HG02571 (cell line): Measurements from ENCODE around the gene CHMP5.
"Not testable (repeated sequence)": the region's sequence is repeated elsewhere in the genome, so short reads cannot be mapped to it uniquely, and the experiment has no call there.

ENCODE experiments used
- ATAC-seq: cut with Tn5 transposase; IDR thresholded peaks from one replicate; pipeline ENCODE4 v1.9.1; 2021; ENCODE audit warnings: mild to moderate bottlenecking, moderate library complexity; ENCODE audit not compliant: unreplicated experiment

CHMP5 gene

DNA sequence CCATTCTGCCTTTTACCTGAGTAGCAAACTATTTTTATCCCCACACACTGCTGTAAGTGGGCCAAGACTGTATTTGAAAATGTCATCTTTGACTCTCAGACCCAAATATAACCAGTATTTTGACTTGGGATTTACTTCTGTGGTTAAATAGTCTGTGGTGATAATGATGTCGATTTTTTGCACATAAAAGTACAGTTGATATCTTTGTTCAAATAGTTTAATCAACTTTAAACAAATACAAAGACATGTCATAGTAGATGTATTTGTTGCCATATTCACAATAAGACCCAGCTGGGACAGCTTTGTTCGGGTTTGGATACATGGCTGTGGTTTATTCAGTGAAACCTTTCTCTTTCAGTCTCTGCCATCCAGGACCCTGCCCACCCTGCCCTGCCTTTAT, 45.9 kb downstream of the CHMP5 start:
- ATAC-seq, result no peak

DNA sequence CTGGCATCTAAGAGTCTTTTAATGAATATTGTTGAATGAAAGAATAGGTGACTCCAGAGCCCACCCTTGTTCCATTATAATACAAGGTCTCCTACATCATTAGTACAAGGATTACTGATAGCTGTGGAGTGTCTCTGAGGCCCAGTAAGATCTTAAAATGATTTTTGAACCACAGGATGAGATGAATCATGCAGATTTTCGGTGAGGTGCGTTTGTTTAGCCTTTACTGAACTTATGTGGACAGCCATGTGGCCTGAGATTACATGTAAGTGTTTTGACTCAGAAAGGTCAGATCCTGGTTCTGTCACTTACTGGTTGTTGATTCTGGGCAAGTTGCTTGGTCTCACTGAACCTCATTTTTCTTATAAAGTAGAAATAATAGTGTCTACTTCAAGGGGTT, 47.1 kb downstream of the CHMP5 start:
- ATAC-seq, result no peak

DNA sequence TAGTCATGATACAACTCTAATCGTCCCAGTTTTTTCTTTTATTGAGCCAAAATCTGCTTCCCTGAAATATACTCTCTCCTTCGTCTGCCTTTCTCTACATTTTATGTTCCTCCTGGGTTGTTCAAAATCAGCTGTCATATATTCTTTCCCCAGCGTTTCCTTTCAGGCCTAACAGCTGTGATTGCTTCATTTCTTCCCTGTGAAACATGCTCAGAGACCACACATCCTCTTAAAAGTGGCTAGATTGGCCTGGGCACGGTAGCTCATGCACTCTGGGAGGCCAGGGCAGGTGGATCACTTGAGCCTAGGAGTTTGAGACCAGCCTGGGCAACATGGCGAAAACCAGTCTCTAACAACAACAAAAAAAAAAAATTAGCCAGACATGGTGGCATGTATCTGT, 50.5 kb downstream of the CHMP5 start:
- ATAC-seq, result no peak

DNA sequence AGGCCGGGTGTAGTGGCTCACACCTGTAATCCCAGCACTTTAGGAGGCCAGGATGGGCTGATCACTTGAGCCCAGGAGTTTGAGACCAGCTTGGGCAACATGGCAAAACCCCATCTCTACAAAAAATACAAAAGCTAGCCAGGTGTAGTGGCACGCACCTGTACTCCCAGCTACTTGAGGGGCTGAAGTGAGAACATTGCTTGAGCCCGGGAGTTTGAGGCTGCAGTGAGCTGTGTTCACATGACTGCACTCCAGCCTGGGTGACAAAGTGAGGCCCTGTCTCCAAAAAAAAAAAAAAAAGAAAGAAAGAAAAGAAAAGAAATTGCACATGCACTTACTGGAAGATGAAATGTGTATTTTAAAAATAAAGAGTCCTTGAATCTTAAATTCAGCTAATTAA, 52.3 kb downstream of the CHMP5 start:
- not testable (repeated sequence) for ATAC-seq

DNA sequence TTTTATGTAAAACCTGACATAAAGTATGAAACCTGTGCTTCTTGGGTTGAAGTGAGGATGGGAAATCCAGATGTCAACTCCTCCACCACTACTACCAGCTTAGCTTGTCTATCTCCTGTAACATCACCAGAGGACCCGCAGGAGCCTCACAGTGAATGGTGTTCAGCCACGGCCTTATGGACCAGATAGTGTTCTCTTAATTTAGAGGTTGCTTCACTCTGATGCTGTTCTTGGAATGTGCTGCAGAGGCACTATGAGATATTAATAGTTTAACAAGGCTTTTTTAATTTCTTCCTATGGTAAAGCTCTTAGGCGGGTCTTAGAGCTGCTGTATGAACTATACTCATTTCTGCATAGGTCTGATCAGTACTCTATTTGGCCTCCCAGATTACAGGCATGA, 53.4 kb downstream of the CHMP5 start:
- ATAC-seq, result no peak

DNA sequence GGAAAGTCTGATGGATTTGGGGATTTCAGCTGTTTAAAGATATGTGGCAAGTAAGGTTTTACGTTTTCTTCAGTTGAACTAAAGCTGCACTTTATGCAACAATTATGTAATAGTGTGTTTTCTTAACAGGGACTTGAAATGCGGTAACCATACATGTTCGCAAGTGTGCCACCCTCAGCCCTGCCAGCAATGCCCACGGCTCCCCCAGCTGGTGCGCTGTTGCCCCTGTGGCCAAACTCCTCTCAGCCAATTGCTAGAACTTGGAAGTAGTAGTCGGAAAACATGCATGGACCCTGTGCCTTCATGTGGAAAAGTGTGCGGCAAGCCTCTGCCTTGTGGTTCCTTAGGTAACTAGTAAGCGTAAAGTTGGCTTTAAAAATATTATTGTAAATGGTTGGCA, 53.9 kb downstream of the CHMP5 start:
- ATAC-seq, result no peak

DNA sequence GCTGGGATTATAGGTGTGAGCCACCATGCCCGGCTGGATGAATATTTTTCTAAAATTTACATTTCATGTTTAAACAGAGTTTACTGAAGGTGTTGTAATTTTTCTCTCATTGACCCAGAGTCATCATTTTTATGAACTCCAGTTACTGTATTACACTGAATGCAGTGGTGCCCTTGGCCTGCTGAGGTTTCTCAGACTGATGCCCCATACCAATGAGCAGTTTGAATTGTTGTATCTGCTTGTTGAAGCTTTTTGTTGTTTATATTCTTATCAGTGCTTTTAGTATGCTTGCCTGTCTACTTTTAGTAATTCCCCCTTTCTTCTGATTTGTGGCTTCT, 55.4 kb downstream of the CHMP5 start:
- no peak for ATAC-seq

DNA sequence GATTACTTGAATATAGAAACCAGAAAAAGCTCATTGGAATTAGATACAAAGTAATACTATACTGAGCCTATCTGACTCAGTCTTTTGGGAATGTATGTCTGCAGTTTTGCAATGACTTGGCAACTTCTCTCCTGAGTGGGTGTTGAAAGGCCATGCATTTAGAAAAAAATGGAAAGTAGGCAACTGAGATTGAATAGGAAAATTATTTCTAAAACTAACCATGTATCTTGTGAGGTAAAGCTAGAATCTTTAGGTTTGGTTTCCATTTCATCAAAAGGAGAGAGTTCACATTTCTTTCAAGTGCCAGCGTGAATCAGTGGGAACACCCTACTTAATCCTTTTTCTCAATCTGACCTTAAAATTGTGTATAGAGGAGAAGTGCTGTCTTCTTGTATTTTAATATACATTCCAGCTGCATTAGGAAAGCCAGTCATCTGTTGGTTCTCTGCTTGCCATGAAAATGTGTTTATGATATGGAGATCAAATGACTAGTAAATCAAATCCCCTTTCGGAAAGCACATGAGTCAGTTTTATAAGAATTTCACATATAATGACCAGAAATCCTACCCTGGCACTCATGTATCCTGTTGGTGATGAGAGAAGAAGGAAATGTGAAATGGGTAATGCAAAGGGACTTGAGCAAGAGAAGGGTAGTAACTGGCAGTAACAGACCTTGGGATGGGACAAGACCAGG, 55.9 kb downstream of the CHMP5 start:
- ATAC-seq, result no peak

DNA sequence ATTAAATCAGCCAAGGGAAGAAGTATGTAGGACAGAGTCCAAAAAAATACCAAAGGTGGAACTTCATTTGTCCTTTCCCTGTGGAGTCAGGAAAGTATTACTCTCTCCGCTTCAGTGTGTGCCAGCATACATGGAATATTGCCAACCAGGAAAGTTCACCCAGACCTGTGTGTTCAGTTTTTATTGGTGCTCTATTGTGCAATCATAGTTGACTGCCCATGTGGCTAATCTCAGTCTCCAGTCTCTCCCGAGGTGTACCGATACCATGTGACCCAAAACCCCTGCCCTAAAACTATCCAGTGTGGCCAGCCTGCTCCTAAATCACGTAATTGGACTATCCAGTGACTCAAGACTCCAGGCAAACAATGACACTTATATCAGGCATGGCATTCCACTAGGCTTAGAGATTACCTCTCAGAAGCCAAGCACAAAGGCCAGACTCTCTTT, 64.3 kb downstream of the CHMP5 start:
- ATAC-seq, result no peak

DNA sequence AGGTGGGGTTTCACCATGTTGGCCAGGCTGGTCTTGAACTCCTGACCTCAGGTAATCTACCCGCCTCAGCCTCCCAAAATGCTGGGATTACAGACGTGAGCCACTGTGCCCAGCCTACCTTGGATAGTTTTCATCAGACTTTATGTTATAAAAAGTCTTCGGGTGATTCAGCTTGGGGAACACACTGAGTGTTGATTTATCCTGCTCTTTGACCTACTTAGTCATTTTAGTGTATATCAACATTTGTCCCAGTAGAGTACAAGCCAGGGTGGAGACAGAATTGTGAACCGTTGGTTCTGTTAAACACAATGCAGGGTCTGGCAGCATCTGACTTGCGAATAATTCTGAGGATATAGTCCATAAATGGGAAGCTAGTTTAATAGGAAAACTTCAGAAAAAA, 65.1 kb downstream of the CHMP5 start:
- no peak for ATAC-seq

DNA sequence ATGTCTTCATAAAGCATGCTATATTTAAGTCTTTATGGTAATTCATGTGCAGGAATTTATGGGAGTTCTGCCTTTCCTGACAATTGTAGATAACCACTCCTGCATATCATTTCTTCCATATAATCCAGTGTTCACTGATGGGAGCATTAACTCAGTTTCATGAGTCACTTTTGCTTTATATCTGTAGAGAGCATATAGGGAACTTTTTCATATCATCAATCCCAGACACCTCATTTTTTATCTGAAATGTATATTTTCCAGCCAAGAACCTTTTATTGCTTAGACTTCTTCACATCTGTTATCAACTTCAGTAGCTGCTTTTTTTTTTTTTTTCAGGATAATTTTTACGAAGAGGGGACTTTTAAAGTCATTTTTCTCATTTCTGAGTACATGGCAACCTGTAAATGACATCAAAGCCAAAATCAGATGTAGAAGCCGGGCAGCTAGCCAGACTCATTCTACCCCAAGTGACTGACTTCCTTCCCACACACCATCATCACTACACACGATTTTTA, 66.6 kb downstream of the CHMP5 start:
- no peak for ATAC-seq
